Measurements from ENCODE around the gene IFT81. TPM values are rescaled to one million over a fixed set of nuclear protein-coding genes. Genes with fewer than 3 reads are reported as not detected.

The IFT81 gene
- total and polyA plus RNA-seq, 2 donors (not counting 1 experiment from before 2014, with no cell fraction given): 0.43 to 6.8 TPM

- Mint-ChIP-seq H3K27me3 (peaks cover 3% of the 10 kb centered on the region), H3K4me1 (no peaks in the 10 kb centered on the region), H3K9me3 (ENCODE audit: insufficient read depth) (no peaks in the 10 kb centered on the region), H3K4me3 (no peak overlapping the region), H3K27ac (no peak overlapping the region)
- WGBS (ENCODE audit: insufficient coverage): 80% methylated on average over 9 of the region's 12 CpGs
- no peak overlapping the region for H3K4me2 ChIP-seq (replicated peaks; ENCODE audit: low read depth, low read length, poor library complexity, severe bottlenecking)
- H2AFZ ChIP-seq (ENCODE audit: insufficient read depth, low read depth, low read length, poor library complexity, severe bottlenecking): no peak overlapping the region
- CTCF ChIA-PET: no interaction called here
- no peaks in the 10 kb centered on the region for H3K9me3 ChIP-seq (ENCODE audit: control extremely low read depth in 1 of 3, control insufficient read depth in 2 of 3, insufficient read depth in 1 of 3, low read length in 2 of 3)
- no peaks in the 10 kb centered on the region for H3K4me1 ChIP-seq (ENCODE audit: control insufficient read depth in 2 of 2, insufficient read depth in 2 of 2, low read length in 2 of 2)
- H3K9ac ChIP-seq (ENCODE audit: low read length): no peak overlapping the region
- DNase-seq (no peak), ATAC-seq (ENCODE audit: low read depth) (no peak)
- no peaks in the 10 kb centered on the region for H3K79me2 ChIP-seq (ENCODE audit: control insufficient read depth, insufficient read depth, low read length)
- H3K4me3 ChIP-seq (ENCODE audit: control extremely low read depth in 1 of 5, extremely low read depth in 1 of 5, insufficient read depth in 1 of 5, low read depth in 2 of 5, low read length in 4 of 5): no peak overlapping the region
- TF ChIP-seq EZH2 (IDR thresholded peaks at IDR 0.05; ENCODE audit: borderline replicate concordance, insufficient read depth, low read depth, low read length, poor library complexity, severe bottlenecking) (no peak), CTCF (IDR thresholded peaks at IDR 0.05) (no peak)
- intact Hi-C loops (cut with micrococcal nuclease): no loop called here
- POLR2A ChIA-PET: no interaction called here
- no peak overlapping the region for H3K27ac ChIP-seq (ENCODE audit: low read length in 2 of 2)
- no peaks in the 10 kb centered on the region for H4K20me1 ChIP-seq (ENCODE audit: control insufficient read depth, insufficient read depth, low read length, poor library complexity, severe bottlenecking)
- no peaks in the 10 kb centered on the region for H3K36me3 ChIP-seq (replicated peaks in 1 of 2; ENCODE audit: control extremely low read depth in 1 of 2, control insufficient read depth in 1 of 2, extremely low read depth in 1 of 2, insufficient read depth in 2 of 2, low read length in 1 of 2)
- H3K27me3 ChIP-seq (replicated peaks in 1 of 4; ENCODE audit: control extremely low read depth in 1 of 4, control insufficient read depth in 3 of 4, insufficient read depth in 4 of 4, low read length in 3 of 4): no peaks in the 10 kb centered on the region
Measured at GRCh38 chr12:110256780-110257431, 132.7 kb downstream of the IFT81 start.

- Histone ChIP-seq H3K4me1 (ENCODE audit: control insufficient read depth in 2 of 2, insufficient read depth in 2 of 2, low read length in 2 of 2) (no peaks in the 10 kb centered on the region), H3K79me2 (ENCODE audit: control insufficient read depth, insufficient read depth, low read length) (no peaks in the 10 kb centered on the region), H3K9ac (ENCODE audit: low read length) (no peak overlapping the region), H2AFZ (ENCODE audit: insufficient read depth, low read depth, low read length, poor library complexity, severe bottlenecking) (no peak overlapping the region), H3K27me3 (replicated peaks in 1 of 4; ENCODE audit: control extremely low read depth in 1 of 4, control insufficient read depth in 3 of 4, insufficient read depth in 4 of 4, low read length in 3 of 4) (no peaks in the 10 kb centered on the region), H4K20me1 (ENCODE audit: control insufficient read depth, insufficient read depth, low read length, poor library complexity, severe bottlenecking) (no peaks in the 10 kb centered on the region), H3K36me3 (replicated peaks in 1 of 2; ENCODE audit: control extremely low read depth in 1 of 2, control insufficient read depth in 1 of 2, extremely low read depth in 1 of 2, insufficient read depth in 2 of 2, low read length in 1 of 2) (no peaks in the 10 kb centered on the region), H3K4me2 (replicated peaks; ENCODE audit: low read depth, low read length, poor library complexity, severe bottlenecking) (no peak overlapping the region), H3K27ac (ENCODE audit: low read length in 2 of 2) (no peak overlapping the region), H3K9me3 (ENCODE audit: control extremely low read depth in 1 of 3, control insufficient read depth in 2 of 3, insufficient read depth in 1 of 3, low read length in 2 of 3) (no peaks in the 10 kb centered on the region), H3K4me3 (ENCODE audit: control extremely low read depth in 1 of 5, extremely low read depth in 1 of 5, insufficient read depth in 1 of 5, low read depth in 2 of 5, low read length in 4 of 5) (no peak overlapping the region)
- POLR2A ChIA-PET: no interaction called here
- no peak for DNase-seq
- Mint-ChIP-seq H3K4me1 (no peaks in the 10 kb centered on the region), H3K27me3 (peaks cover 6% of the 10 kb centered on the region), H3K9me3 (ENCODE audit: insufficient read depth) (no peaks in the 10 kb centered on the region), H3K27ac (no peak overlapping the region), H3K4me3 (no peak overlapping the region)
- no peak for TF ChIP-seq CTCF (IDR thresholded peaks at IDR 0.05)
- TF ChIP-seq EZH2 (IDR thresholded peaks at IDR 0.05; ENCODE audit: borderline replicate concordance, insufficient read depth, low read depth, low read length, poor library complexity, severe bottlenecking): no peak
- CTCF ChIA-PET: no interaction called here
- no peak for ATAC-seq (ENCODE audit: low read depth)
- intact Hi-C loops (cut with micrococcal nuclease): no loop called here
- WGBS (ENCODE audit: insufficient coverage): 95% methylated on average over 11 of the region's 12 CpGs
Measured at GRCh38 chr12:110258466-110258865, 134.3 kb downstream of the IFT81 start.

All from B cell (primary cell).